NT2/D1 (cell line): ENCODE measurements around the gene DNAL1.

Source experiments
- SUZ12 ChIP-seq: IDR thresholded peaks from 2 replicates; pipeline ENCODE4 v1.6.1; 2011; ENCODE audit not compliant: insufficient read length, insufficient read depth; ENCODE audit errors: extremely low read depth
- YY1 ChIP-seq: IDR thresholded peaks from 2 replicates; pipeline ENCODE4 v1.6.1; 2011; ENCODE audit not compliant: insufficient read length, insufficient read depth

DNA sequence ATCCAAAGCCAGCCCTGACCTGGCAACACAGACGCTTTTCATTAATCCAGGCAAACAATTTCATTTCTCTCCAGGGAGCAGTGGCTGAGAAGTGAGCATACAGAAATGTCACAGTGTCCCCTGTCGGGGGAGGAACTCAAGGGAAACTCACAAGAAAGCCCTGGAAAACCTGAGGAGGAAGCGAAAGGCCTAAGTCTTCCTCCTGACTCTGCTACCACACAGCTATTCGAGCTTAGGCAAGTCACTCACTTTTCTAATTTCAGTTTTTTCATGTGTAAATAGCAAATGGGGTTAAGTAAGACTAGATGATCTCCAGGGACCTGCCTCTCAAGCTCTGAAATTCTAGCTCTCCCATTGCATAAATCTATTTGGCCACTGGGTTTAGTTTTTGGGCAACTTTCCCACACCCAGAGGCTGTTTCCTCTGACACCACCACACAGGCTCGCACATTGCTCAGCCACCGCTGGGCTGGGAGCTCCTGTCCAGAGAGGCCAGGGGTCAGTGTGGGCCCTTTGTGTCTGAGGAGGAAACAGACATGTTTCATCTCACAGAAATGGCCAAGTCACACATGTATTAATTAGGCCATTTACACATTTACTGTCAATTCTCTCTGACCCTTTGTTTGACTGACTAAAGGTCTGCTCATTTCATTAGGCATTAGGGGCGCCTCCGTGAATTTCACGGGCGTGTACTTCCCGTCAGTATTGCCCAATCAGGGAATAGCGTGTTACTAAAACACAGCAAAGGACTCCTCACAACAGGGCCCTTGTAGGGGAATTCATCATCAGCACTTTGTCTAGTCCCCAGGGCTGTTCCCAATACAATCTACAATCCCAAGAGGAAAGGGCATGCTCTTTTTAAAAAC lies 79.2 kb downstream of the DNAL1 start:
- TF ChIP-seq YY1 (no peak), SUZ12 (no peak)
